Karpas-422 (cell line): Measurements from ENCODE around the gene GLYATL2. TPM values are rescaled to one million over a fixed set of nuclear protein-coding genes. Genes with fewer than 3 reads are reported as not detected.

Experiments used
- DNase-seq: peaks from one replicate; pipeline ENCODE4 v3.0.0-alpha.2; 2015
- H2AFZ ChIP-seq: fragments of 200-600 bp; sonication (generic); 2 replicates; pipeline ENCODE4 v1.6.1; 2014; ENCODE audit warnings: antibody characterized with exemption, low read length, mixed read lengths
- H3K27ac ChIP-seq: fragments of 200-600 bp; sonication (generic); 2 replicates; pipeline ENCODE4 v1.5.1; 2014; ENCODE audit warnings: mild to moderate bottlenecking, low read length, moderate library complexity
- H3K27me3 ChIP-seq: fragments of 200-600 bp; sonication (generic); 2 replicates; pipeline ENCODE4 v1.6.1; 2014; ENCODE audit warnings: low read length, mixed read lengths
- H3K36me3 ChIP-seq: fragments of 200-600 bp; sonication (generic); 2 replicates; pipeline ENCODE4 v1.6.1; 2014; ENCODE audit warnings: low read length, mixed read lengths; ENCODE audit not compliant: insufficient read depth
- H3K4me1 ChIP-seq: fragments of 200-600 bp; sonication (generic); 2 replicates; pipeline ENCODE4 v1.6.1; 2014; ENCODE audit warnings: mild to moderate bottlenecking, low read length, mixed read lengths
- H3K4me2 ChIP-seq: fragments of 200-600 bp; sonication (generic); 2 replicates; pipeline ENCODE4 v1.6.1; 2014; ENCODE audit warnings: low read length, low read depth, mild to moderate bottlenecking; ENCODE audit not compliant: poor library complexity, severe bottlenecking
- H3K4me3 ChIP-seq: fragments of 200-600 bp; sonication (generic); 2 replicates; pipeline ENCODE4 v1.5.1; 2014; ENCODE audit warnings: mild to moderate bottlenecking, antibody characterized with exemption, low read length, mixed read lengths
- H3K79me2 ChIP-seq: fragments of 200-600 bp; sonication (generic); 2 replicates; pipeline ENCODE4 v1.6.1; 2014; ENCODE audit warnings: mild to moderate bottlenecking, low read length, mixed read lengths
- H3K9ac ChIP-seq: fragments of 200-600 bp; sonication (generic); 2 replicates; pipeline ENCODE4 v1.6.0; 2014; ENCODE audit warnings: low read length
- H3K9me2 ChIP-seq: fragments of 200-600 bp; sonication (generic), shearing (Covaris generic); replicated peaks from 2 replicates; pipeline ENCODE4 v1.6.0; 2014; ENCODE audit warnings: mild to moderate bottlenecking, low read length, moderate library complexity; ENCODE audit not compliant: insufficient read depth
- H3K9me3 ChIP-seq: fragments of 300-700, 200-600 bp; sonication (generic); 2 replicates; pipeline ENCODE4 v1.6.1; 2014; ENCODE audit warnings: low read length, mixed read lengths
- H4K20me1 ChIP-seq: fragments of 200-600 bp; sonication (generic); 2 replicates; pipeline ENCODE4 v1.6.1; 2014; ENCODE audit warnings: mild to moderate bottlenecking, antibody characterized with exemption, low read length, low read depth; ENCODE audit not compliant: insufficient read depth
- total RNA-seq: library from RNA; depleted of rRNA; stranded (reverse); fragments of >200 nt; shearing (Covaris generic); gene quantifications from 2 replicates; pipeline ENCODE4 v1.2.3, GENCODE V29; 2014; ENCODE audit warnings: low replicate concordance

GLYATL2 gene
- total RNA-seq, 1 experiment from 2014 or later, result not detected

DNA sequence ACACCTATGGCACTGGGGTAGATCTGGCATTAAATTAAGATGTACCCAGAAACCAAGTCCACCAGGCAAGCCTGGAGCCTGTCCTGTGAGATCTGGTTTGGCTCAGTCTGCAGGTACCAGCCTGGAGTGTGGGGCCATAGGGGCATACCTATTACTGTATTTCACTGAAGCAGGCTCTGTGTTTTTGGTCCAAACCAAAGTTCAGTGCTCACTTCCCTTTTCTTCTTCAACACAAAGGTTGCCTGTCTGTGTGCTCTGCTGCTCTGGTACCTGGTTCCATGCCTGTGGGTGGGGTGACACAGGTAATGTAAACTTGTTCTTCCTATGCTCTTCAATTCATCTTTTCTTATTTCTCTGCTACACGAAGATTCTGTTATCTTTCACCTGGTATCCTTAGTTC lies 19.8 kb upstream of the GLYATL2 start:
- H3K4me3 ChIP-seq, result no peak overlapping the region
- no peaks in the 10 kb centered on the region for H4K20me1 ChIP-seq
- H3K27me3 ChIP-seq, result 0 out of 2 replicates have a peak, but pooled peaks cover 3% of the 10 kb centered on the region
- H3K9ac ChIP-seq, result no peak overlapping the region
- no peaks in the 10 kb centered on the region for H3K9me2 ChIP-seq
- H3K4me1 ChIP-seq, result no peaks in the 10 kb centered on the region
- no peak overlapping the region for H2AFZ ChIP-seq
- H3K36me3 ChIP-seq, result no peaks in the 10 kb centered on the region
- H3K79me2 ChIP-seq, result no peaks in the 10 kb centered on the region
- H3K9me3 ChIP-seq, result no peaks in the 10 kb centered on the region
- H3K27ac ChIP-seq, result no peak overlapping the region
- no peak for DNase-seq
- H3K4me2 ChIP-seq, result no peak overlapping the region

DNA sequence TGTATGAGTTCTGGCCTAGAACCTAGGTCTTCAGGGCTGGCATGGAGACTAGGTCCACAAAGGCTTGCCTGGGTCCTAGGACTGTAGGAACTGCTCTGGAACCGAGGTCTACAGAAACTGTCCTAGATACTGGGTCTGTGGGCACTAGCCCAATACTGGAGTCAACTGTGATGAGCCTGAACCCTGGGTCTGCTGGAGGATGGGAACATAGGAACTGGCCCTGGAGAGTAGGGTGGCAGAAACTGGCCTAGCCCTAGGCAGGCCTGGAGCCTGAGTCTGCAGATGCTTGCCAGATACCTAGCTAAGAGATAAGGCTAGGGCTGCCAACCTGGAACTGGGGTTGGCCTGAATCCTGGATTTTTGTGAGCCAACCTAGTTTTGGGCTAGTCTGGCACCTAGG lies 19.2 kb upstream of the GLYATL2 start:
- 0 out of 2 replicates have a peak, but pooled peaks cover 3% of the 10 kb centered on the region for H3K27me3 ChIP-seq
- no peaks in the 10 kb centered on the region for H4K20me1 ChIP-seq
- H3K9me3 ChIP-seq, result no peaks in the 10 kb centered on the region
- H3K9ac ChIP-seq, result no peak overlapping the region
- no peaks in the 10 kb centered on the region for H3K4me1 ChIP-seq
- no peak for DNase-seq
- H3K36me3 ChIP-seq, result no peaks in the 10 kb centered on the region
- no peak overlapping the region for H2AFZ ChIP-seq
- H3K27ac ChIP-seq, result no peak overlapping the region
- no peak overlapping the region for H3K4me3 ChIP-seq
- no peaks in the 10 kb centered on the region for H3K79me2 ChIP-seq
- no peaks in the 10 kb centered on the region for H3K9me2 ChIP-seq
- H3K4me2 ChIP-seq, result no peak overlapping the region

DNA sequence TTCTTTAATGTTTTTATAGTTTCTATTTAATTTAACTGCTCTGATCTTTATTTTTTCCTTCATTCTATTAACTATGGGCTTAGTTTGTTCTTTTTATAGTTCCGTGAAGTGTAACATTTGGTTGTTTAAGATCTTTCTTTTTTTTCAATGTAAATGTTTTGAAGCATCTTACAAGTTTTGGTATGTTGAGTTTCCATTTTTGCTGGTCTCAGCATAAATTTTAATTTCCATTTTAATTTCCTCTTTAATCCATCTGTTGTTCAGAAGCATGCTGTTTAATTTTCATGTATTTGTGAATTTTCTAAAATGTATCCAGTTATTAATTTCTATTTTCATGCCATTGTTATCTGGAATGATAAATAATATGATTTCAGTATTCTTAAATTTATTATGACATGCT lies 17.0 kb upstream of the GLYATL2 start:
- no peak overlapping the region for H3K27ac ChIP-seq
- H3K4me3 ChIP-seq, result no peak overlapping the region
- no peaks in the 10 kb centered on the region for H3K79me2 ChIP-seq

DNA sequence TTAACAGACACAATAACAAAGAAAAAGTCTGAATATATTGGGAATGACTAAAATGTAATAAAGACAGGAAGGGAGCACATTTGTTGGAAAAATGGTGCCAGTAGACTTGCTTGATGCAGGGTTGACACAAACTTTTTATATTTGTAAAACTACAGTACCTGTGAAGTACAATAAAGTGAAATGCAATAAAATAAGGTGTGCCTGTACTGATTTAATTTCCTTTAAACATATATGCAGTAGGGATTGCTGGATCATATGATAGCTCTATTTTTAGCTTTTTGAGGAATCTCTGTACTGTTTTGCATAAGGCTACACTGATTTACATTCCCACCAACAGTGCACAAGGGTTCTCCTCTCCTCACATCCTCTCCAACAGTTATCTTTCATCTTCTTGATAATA lies 12.3 kb upstream of the GLYATL2 start:
- Histone ChIP-seq H3K4me2 (no peak overlapping the region), H3K9me2 (no peaks in the 10 kb centered on the region), H3K4me1 (no peaks in the 10 kb centered on the region), H3K9ac (no peak overlapping the region), H3K79me2 (no peaks in the 10 kb centered on the region), H3K27ac (no peak overlapping the region), H3K36me3 (no peaks in the 10 kb centered on the region), H3K4me3 (no peak overlapping the region), H4K20me1 (no peaks in the 10 kb centered on the region), H3K9me3 (no peaks in the 10 kb centered on the region), H2AFZ (no peak overlapping the region), H3K27me3 (0 out of 2 replicates have a peak, but pooled peaks cover 3% of the 10 kb centered on the region)
- DNase-seq, result no peak

More for the DNA sequence above, 17.0 kb upstream of the GLYATL2 start:
- H3K4me1 ChIP-seq, result no peaks in the 10 kb centered on the region
- 0 out of 2 replicates have a peak, but pooled peaks cover 3% of the 10 kb centered on the region for H3K27me3 ChIP-seq
- H3K9me2 ChIP-seq, result no peaks in the 10 kb centered on the region
- no peak overlapping the region for H2AFZ ChIP-seq
- H3K9me3 ChIP-seq, result no peaks in the 10 kb centered on the region
- H3K4me2 ChIP-seq, result no peak overlapping the region
- H4K20me1 ChIP-seq, result no peaks in the 10 kb centered on the region
- no peaks in the 10 kb centered on the region for H3K36me3 ChIP-seq
- DNase-seq, result no peak
- H3K9ac ChIP-seq, result no peak overlapping the region

DNA sequence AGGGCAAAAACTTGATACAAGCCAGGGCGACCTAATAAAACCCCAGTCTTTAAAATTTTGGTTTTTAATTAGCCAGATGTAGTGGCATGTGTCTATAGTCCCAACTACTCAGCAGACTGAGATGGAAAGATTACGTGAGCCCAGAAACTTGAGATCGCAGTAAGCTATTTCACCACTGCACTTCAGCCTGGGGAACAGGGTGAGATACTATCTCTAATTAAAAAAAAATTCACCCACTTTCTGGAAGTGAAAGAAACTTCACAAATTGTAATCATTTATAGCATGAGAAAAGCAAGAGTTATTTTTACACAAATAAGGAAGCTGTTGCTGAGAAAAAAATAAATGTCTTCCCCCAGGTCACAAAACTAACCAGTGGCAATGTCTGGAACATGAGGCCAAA lies 882 bp upstream of the GLYATL2 start:
- Histone ChIP-seq H3K4me3 (no peak overlapping the region), H2AFZ (no peak overlapping the region), H3K27ac (no peak overlapping the region), H3K9ac (no peak overlapping the region), H3K27me3 (no peaks in the 10 kb centered on the region), H4K20me1 (no peaks in the 10 kb centered on the region), H3K9me2 (no peaks in the 10 kb centered on the region), H3K9me3 (no peaks in the 10 kb centered on the region), H3K36me3 (no peaks in the 10 kb centered on the region), H3K79me2 (no peaks in the 10 kb centered on the region), H3K4me1 (no peaks in the 10 kb centered on the region), H3K4me2 (no peak overlapping the region)
- DNase-seq, result no peak

DNA sequence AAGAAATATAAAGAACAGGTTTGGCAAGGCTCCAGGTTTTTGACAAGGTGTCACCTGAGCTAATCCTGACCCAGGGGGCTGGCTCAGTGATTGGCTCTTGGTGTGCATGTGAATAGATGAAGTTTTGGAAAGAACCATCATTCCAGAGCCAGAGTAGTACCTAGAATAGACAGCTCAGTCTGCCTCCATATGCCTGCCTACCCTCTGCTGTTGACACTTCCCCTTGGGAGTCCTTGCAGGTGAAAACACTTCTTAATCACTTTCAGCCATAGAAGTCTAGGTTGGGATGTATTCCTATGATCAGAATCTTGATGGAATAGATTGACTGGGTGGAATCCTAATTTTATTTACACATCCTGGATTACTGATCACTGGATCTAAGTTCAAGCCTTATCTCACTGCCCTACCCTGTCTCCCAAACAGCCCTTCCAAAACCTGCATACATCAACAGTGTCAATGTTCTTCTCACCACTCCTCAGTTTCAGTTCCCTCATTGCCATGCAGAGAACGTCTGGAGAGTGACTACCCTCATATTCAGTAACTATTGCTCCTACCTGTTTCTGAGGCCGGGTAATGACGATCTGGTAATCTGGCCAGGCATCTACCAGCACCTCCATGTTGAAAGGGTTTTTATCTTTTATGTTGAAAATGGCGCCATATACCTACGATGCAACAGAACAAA lies 6.7 kb downstream of the GLYATL2 start:
- Histone ChIP-seq H2AFZ (no peak overlapping the region), H3K79me2 (no peaks in the 10 kb centered on the region), H3K36me3 (no peaks in the 10 kb centered on the region), H3K9ac (no peak overlapping the region), H3K4me3 (no peak overlapping the region), H3K4me2 (no peak overlapping the region), H3K27me3 (no peaks in the 10 kb centered on the region), H3K9me2 (no peaks in the 10 kb centered on the region), H3K9me3 (no peaks in the 10 kb centered on the region), H3K27ac (no peak overlapping the region), H4K20me1 (no peaks in the 10 kb centered on the region), H3K4me1 (no peaks in the 10 kb centered on the region)
- DNase-seq, result no peak

DNA sequence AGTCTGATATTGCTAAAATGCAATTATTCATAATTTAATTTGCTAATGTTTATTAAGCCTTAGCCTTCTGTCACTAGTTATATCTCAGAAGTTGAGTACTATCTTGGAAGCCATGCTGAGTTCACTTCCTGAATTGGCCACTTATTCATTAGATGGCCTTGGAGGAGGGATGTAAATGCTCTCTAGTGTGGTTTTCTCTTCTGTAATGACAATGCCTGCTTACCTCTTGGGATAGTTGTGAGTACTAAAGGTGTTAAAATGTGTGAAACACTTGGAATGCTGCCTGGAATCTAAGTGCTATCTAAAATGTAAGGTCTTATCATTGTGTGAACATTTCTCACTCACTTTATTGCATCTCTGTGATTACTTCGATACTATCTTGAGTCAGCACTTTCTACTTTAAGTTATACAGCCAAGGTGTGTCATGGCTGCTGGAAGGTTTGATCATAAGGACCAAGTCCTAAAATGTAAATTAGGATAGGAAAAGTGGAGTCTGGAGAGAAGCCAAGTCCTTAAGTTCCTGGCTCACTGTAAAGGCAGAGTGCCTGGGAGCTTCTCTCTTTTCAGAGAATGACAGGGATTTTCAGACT lies 12.4 kb downstream of the GLYATL2 start:
- Histone ChIP-seq H2AFZ (no peak overlapping the region), H3K4me3 (no peak overlapping the region), H3K4me2 (no peak overlapping the region), H3K79me2 (no peaks in the 10 kb centered on the region), H3K36me3 (no peaks in the 10 kb centered on the region), H3K9me3 (no peaks in the 10 kb centered on the region), H3K27me3 (no peaks in the 10 kb centered on the region), H3K9ac (no peak overlapping the region), H3K4me1 (no peaks in the 10 kb centered on the region), H4K20me1 (no peaks in the 10 kb centered on the region), H3K9me2 (no peaks in the 10 kb centered on the region), H3K27ac (no peak overlapping the region)
- DNase-seq, result no peak

DNA sequence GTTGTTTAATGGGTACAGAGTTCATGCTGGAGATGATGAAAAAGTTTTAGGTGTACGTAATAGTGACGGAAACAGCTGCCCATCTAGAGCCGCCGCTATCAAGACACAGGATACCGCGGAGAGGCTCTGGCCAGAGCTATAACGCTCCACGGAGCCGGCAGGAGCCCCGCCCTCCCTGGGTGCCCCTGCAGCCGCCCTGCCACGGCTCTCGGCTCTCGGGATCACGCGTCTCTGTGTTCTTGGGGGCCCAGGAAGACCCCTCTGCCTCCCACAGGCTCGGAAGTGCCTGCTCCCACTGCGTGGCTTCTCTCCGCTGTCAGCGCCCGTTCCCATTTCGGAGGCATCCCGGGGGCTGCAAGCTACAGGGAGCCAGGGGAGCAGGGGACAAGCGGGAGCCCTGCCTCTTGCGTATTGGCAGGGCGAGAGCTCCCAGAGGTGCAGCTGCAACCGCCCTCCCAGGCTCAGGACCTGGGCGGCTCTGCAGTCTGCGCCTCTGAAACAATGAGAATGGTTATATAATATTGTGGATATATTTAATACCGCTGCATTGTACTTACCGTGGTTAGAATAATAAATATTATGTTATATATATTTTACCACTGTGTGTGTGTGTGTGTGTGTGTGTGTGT lies 13.7 kb downstream of the GLYATL2 start:
- H4K20me1 ChIP-seq, result no peaks in the 10 kb centered on the region
- no peaks in the 10 kb centered on the region for H3K9me3 ChIP-seq
- DNase-seq, result no peak
- no peak overlapping the region for H3K27ac ChIP-seq
- H3K9me2 ChIP-seq, result no peaks in the 10 kb centered on the region
- no peaks in the 10 kb centered on the region for H3K4me1 ChIP-seq
- no peaks in the 10 kb centered on the region for H3K27me3 ChIP-seq
- no peak overlapping the region for H3K4me2 ChIP-seq
- H3K4me3 ChIP-seq, result no peak overlapping the region
- no peaks in the 10 kb centered on the region for H3K36me3 ChIP-seq
- no peak overlapping the region for H3K9ac ChIP-seq
- H3K79me2 ChIP-seq, result no peaks in the 10 kb centered on the region
- no peak overlapping the region for H2AFZ ChIP-seq
